ES-I3 (cell line): ENCODE results near the gene GRHPR.

Experiments
- H3K36me3 ChIP-seq: 2 replicates; pipeline ENCODE4 v1.6.1; 2013; ENCODE audit warnings: mild to moderate bottlenecking, low read length, control low read depth, moderate library complexity; ENCODE audit not compliant: insufficient read depth
- H3K4me1 ChIP-seq: 2 replicates; pipeline ENCODE4 v1.6.1; 2013; ENCODE audit warnings: mild to moderate bottlenecking, control low read depth, low read length; ENCODE audit not compliant: insufficient read depth
- H3K9ac ChIP-seq: 2 replicates; pipeline ENCODE4 v1.6.1; 2013; ENCODE audit warnings: low read depth, mild to moderate bottlenecking, low read length, moderate library complexity
- H3K9me3 ChIP-seq: 2 replicates; pipeline ENCODE4 v1.6.1; 2013; ENCODE audit warnings: mild to moderate bottlenecking, low read length, moderate library complexity; ENCODE audit not compliant: control insufficient read depth, insufficient read depth

The GRHPR gene

DNA sequence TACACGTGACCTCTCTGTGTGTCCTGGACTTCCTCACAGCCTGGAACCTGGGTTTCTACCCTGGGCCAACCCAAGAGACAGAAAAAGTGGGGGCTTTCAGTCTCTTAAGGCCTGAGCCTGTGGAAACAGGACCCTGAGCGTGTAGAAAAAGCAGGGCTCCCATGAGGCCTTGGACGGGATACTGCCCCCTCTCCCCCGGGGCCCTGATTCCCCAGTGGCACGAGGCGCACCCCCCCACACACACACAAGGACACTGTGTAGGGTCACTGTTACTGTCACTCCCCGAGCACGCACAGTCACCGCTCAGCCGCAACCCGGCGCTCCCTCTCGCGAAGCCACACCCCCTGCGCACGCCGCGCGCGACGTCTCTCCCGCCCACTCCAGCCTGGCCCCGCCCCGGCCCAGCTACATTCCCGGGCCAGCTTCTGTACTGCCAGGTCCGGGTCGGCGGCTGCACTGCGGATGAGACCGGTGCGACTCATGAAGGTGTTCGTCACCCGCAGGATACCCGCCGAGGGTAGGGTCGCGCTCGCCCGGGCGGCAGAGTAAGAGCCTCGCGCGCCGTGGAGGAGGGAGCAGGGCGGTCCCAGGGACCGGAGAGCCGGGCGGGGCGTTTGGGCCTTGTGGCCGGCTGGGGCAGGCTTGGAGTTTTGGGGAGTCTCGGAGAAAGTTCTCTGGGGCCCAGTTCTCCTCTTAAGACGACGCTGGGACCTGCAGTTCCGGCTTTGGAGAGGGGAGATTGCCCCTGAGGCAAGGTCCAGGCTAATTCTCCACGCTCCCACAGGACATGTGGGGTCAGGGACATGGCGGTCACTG is at the start of gene GRHPR:
TSS of gene GRHPR (plus strand) at position 408 of the 816 bp plus-strand sequence. CDS start at position 463, 55 bp downstream.
- Histone ChIP-seq H3K9ac (peak within 1 kb of the TSS; percentile 86), H3K4me1 (no peaks in the 10 kb centered on the region; the same call in 1 of the 2 replicates), H3K36me3 (peaks cover 11% of the 10 kb centered on the region), H3K9me3 (no peaks in the 10 kb centered on the region)

- Histone ChIP-seq H3K4me1 (no peaks in the 10 kb centered on the region; the same call in 1 of the 2 replicates), H3K36me3 (no peaks in the 10 kb centered on the region), H3K9me3 (no peaks in the 10 kb centered on the region), H3K9ac (no peak overlapping the region)
Observed at GRCh38 chr9:37372839-37373238, 49.7 kb upstream of the GRHPR start.

GRCh38 chr9:37373621-37374020 is 48.9 kb upstream of the GRHPR start:
- Histone ChIP-seq H3K4me1 (no peaks in the 10 kb centered on the region; the same call in 1 of the 2 replicates), H3K9ac (no peak overlapping the region), H3K9me3 (no peaks in the 10 kb centered on the region), H3K36me3 (no peaks in the 10 kb centered on the region)

GRCh38 chr9:37374892-37375291 is 47.6 kb upstream of the GRHPR start:
- Histone ChIP-seq H3K9me3 (no peaks in the 10 kb centered on the region), H3K36me3 (no peaks in the 10 kb centered on the region), H3K9ac (no peak overlapping the region), H3K4me1 (no peaks in the 10 kb centered on the region; the same call in 1 of the 2 replicates)

GRCh38 chr9:37377688-37378612 is 44.5 kb upstream of the GRHPR start:
- no peaks in the 10 kb centered on the region for H3K9me3 ChIP-seq
- H3K4me1 ChIP-seq: no peaks in the 10 kb centered on the region
- no peaks in the 10 kb centered on the region for H3K36me3 ChIP-seq
- no peak overlapping the region for H3K9ac ChIP-seq

GRCh38 chr9:37378613-37379004 is 43.9 kb upstream of the GRHPR start:
- no peaks in the 10 kb centered on the region for H3K9me3 ChIP-seq
- peaks cover 5% of the 10 kb centered on the region; the same call in 1 of the 2 replicates for H3K4me1 ChIP-seq
- H3K36me3 ChIP-seq: no peaks in the 10 kb centered on the region
- no peak overlapping the region for H3K9ac ChIP-seq

DNA sequence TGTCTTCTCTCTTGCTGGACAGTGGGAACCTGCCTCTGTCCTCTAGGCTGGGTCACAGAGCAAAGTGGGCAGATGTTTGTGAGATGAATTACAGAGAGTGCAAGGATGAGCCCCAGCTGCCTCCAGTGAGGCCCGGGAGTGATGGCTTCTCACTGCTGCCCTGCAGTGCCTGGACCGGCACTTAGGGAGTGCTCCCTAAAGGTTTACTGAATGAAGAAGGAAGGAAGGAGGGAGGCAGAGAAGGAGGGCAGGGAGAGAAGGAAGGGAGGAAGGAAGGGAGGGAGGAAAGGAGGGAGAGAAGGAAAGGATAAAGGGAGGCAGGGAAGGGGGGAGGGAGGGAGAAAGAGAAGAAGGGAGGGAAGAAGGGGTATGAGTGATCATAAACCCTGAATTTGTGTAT is 42.7 kb upstream of the GRHPR start:
- Histone ChIP-seq H3K36me3 (no peaks in the 10 kb centered on the region), H3K4me1 (peaks cover 6% of the 10 kb centered on the region; the same call in 1 of the 2 replicates), H3K9me3 (no peaks in the 10 kb centered on the region), H3K9ac (no peak overlapping the region)

- Histone ChIP-seq H3K4me1 (peaks cover 6% of the 10 kb centered on the region; the same call in 1 of the 2 replicates), H3K9me3 (no peaks in the 10 kb centered on the region), H3K9ac (no peak overlapping the region), H3K36me3 (no peaks in the 10 kb centered on the region)
Observed at GRCh38 chr9:37380570-37380969, 41.9 kb upstream of the GRHPR start.

- Histone ChIP-seq H3K9ac (no peak overlapping the region), H3K9me3 (no peaks in the 10 kb centered on the region), H3K36me3 (no peaks in the 10 kb centered on the region), H3K4me1 (peaks cover 6% of the 10 kb centered on the region; the same call in 1 of the 2 replicates)
Observed at GRCh38 chr9:37381094-37381741, 41.3 kb upstream of the GRHPR start.

DNA sequence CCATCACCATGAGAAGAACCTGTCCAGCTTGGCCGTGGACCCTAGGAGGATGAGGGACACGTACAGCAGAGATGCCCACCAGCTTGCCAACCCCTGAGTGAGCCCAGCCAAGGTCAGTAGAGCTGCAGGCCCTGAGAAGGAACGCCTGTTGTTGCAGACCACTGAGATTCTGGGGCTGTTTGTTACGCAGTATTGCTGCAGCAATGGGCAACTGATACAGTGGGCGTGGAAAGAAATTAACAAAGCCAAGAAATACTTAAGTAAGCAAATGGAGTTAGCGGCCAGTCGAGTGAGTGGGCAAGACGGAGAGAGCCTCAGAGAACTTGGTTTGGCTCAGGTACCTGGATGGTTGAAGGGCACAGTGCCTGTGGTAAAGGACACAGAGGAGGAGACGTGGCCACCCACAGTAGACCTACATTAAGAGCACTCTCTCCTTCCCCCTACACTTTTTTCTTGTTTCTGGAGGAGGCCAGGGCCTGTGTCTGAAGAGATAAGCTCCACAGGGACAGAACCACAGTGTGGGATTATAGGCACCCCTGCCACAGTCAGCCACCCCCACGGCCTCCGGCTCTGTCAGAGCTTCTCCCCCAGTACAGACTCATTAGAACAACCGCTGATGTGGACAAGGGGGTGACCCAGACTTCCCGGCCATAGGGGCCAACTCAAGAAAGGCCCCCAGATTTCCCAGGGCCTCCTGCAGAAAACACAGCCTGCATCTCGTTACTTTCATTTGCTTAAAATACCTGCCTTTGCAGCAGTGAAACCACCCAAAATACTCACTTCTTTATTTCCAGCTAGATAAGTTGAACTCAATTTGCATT is 40.1 kb upstream of the GRHPR start:
- Histone ChIP-seq H3K4me1 (peaks cover 6% of the 10 kb centered on the region; the same call in 1 of the 2 replicates), H3K36me3 (no peaks in the 10 kb centered on the region), H3K9ac (no peak overlapping the region), H3K9me3 (no peaks in the 10 kb centered on the region)

- Histone ChIP-seq H3K9me3 (no peaks in the 10 kb centered on the region), H3K4me1 (peaks cover 6% of the 10 kb centered on the region; the same call in 1 of the 2 replicates), H3K9ac (no peak overlapping the region), H3K36me3 (no peaks in the 10 kb centered on the region)
Observed at GRCh38 chr9:37382982-37383357, 39.5 kb upstream of the GRHPR start.

DNA sequence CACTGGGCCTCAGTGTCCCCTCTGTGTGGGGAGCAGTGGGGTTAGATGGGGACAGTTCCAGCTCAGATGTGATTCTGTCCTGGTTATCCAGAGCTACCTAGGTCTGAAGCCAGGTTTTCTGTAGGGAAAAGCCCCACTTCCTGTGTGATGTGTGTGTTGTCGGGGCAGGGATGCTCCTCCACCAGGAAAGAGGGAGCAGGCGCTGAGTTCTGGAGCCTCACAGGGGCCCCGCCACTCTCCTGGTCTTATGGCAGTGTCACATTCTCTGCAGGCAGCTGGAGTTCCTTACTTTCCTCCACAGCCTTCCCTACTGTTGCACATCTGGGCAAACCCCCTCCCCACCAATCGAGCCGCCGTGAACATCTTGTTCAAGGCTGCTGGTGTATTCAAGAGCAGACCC is 39.1 kb upstream of the GRHPR start:
- H3K4me1 ChIP-seq: peaks cover 6% of the 10 kb centered on the region; the same call in 1 of the 2 replicates
- no peaks in the 10 kb centered on the region for H3K9me3 ChIP-seq
- no peaks in the 10 kb centered on the region for H3K36me3 ChIP-seq
- H3K9ac ChIP-seq: no peak overlapping the region

- Histone ChIP-seq H3K9ac (no peak overlapping the region), H3K9me3 (no peaks in the 10 kb centered on the region), H3K4me1 (peaks cover 6% of the 10 kb centered on the region; the same call in 1 of the 2 replicates), H3K36me3 (no peaks in the 10 kb centered on the region)
Observed at GRCh38 chr9:37383876-37384746, 38.4 kb upstream of the GRHPR start.
